K562 (cell line): ENCODE results near the gene MPZL1. TPM values are rescaled to one million over a fixed set of nuclear protein-coding genes. Genes with fewer than 3 reads are reported as not detected.
A peak's percentile ranks its signal among the peaks of the same experiment; 100 is the strongest.

Experiments used
- C11orf30 ChIP-seq: fragments of 450-650 bp; IDR thresholded peaks from 2 replicates; pipeline ENCODE4 v1.6.1; 2016; ENCODE audit warnings: low read depth, mild to moderate bottlenecking
- DMBX1 ChIP-seq: fragments of 250-450 bp; sonication (Bioruptor Pico); IDR thresholded peaks from 2 replicates; pipeline ENCODE4 v1.8.0; 2022; ENCODE audit warnings: inconsistent platforms, mild to moderate bottlenecking, moderate library complexity, borderline replicate concordance
- HMBOX1 ChIP-seq: sonication (generic); IDR thresholded peaks from 2 replicates; pipeline ENCODE4 v1.6.1; 2016
- KLF10 ChIP-seq: fragments of 250-450 bp; sonication (Bioruptor Pico); IDR thresholded peaks from 2 replicates; pipeline ENCODE4 v1.6.1; 2021; ENCODE audit warnings: matching md5 sums
- KLF6 ChIP-seq: fragments of 250-450 bp; sonication (Bioruptor Pico); IDR thresholded peaks from 2 replicates; pipeline ENCODE4 v1.4.0; 2020; ENCODE audit warnings: mild to moderate bottlenecking, moderate library complexity, borderline replicate concordance
- MITF ChIP-seq: IDR thresholded peaks from 2 replicates; pipeline ENCODE4 v1.6.1; 2014; ENCODE audit warnings: antibody characterized with exemption
- POLR2A ChIP-seq: fragments of 450-650 bp; conservative IDR thresholded peaks from 2 replicates; pipeline ENCODE4 v1.6.1; 2016
- RB1 ChIP-seq: fragments of 450-650 bp; IDR thresholded peaks from 2 replicates; pipeline ENCODE4 v1.6.1; 2017; ENCODE audit warnings: low read depth, mild to moderate bottlenecking
- SP1 ChIP-seq: sonication (generic); formaldehyde crosslinking; IDR thresholded peaks from 2 replicates; pipeline ENCODE4 v1.8.1; 2022; ENCODE audit warnings: mild to moderate bottlenecking, missing genetic modification reagents
- ZNF140 ChIP-seq: fragments of 250-450 bp; sonication (Bioruptor Pico); IDR thresholded peaks from 2 replicates; pipeline ENCODE4 v1.8.0; 2021; ENCODE audit warnings: moderate library complexity, mild to moderate bottlenecking, inconsistent platforms
- ZNF165 ChIP-seq: fragments of 250-450 bp; sonication (Bioruptor Pico); IDR thresholded peaks from 2 replicates; pipeline ENCODE4 v1.4.0; 2020; ENCODE audit warnings: borderline replicate concordance
- ZNF311 ChIP-seq: fragments of 250-450 bp; sonication (Bioruptor Pico); IDR thresholded peaks from 2 replicates; pipeline ENCODE4 v1.4.0; 2020; ENCODE audit warnings: mild to moderate bottlenecking, moderate library complexity
- ZNF395 ChIP-seq: fragments of 200-800 bp; sonication (Bioruptor generic); IDR thresholded peaks from 2 replicates; pipeline ENCODE4 v1.6.1; 2017; ENCODE audit warnings: missing genetic modification characterization, missing compliant biosample characterization
- ZNF41 ChIP-seq: fragments of 250-450 bp; sonication (Bioruptor Pico); conservative IDR thresholded peaks from 2 replicates; pipeline ENCODE4 v1.4.0; 2020; ENCODE audit warnings: mild to moderate bottlenecking
- ZNF57 ChIP-seq: fragments of 450-650 bp; formaldehyde crosslinking; IDR thresholded peaks from 2 replicates; pipeline ENCODE4 v1.4.0; 2020; ENCODE audit warnings: mild to moderate bottlenecking, moderate library complexity
- ZNF644 ChIP-seq: fragments of 200-800 bp; sonication (Bioruptor generic); IDR thresholded peaks from 2 replicates; pipeline ENCODE4 v1.6.1; 2016; ENCODE audit warnings: low read depth, missing genetic modification characterization, missing compliant biosample characterization
- polyA plus RNA-seq, 8 experiments: library from polyadenylated mRNA; depleted of rRNA in 4 of 8; stranded (reverse) in 5 of 8; unstranded in 3 of 8; fragments of >200 nt; fragmentation: Nextera tagmentation in 2 of 8; fragmentation: Illumina TruSeq in 1 of 8; extraction: Ambion mirVana in 2 of 8; extraction: Trizol in 1 of 8; gene quantifications; 2 replicates each; pipeline versions ENCODE4 v1.2.1 to v1.2.3, GENCODE V29; 2011 to 2014; ENCODE audit warnings: inconsistent platforms in 1 of 8, missing spikeins in 1 of 8
- total RNA-seq, 7 experiments: library from RNA; depleted of rRNA in 6 of 7; stranded (reverse); fragments of >200 nt in 6 of 7; fragmentation: Illumina TruSeq in 2 of 7; extraction: Trizol in 2 of 7; gene quantifications; 2 replicates each; pipeline versions ENCODE4 v1.2.1 to v1.2.3, GENCODE V29; 2011 to 2021; ENCODE audit warnings: low replicate concordance in 1 of 7
- TF ChIP-seq, protein P1 (sequence below): fragments of 450-650 bp; IDR thresholded peaks from 2 replicates; pipeline ENCODE4 v1.6.1; 2018; ENCODE audit not compliant: partially characterized antibody
- TF ChIP-seq, protein P2 (sequence below): fragments of 450-650 bp; IDR thresholded peaks from 2 replicates; pipeline ENCODE4 v1.6.1; 2016; ENCODE audit warnings: mild to moderate bottlenecking

The MPZL1 gene
- total and polyA plus RNA-seq, 9 of the 15 experiments (the other 6 are each of a cell fraction or from before 2014, with no cell fraction given) = 14.5 to 153 (median 66.5) TPM

GRCh38 chr1:167715157-167715999 is 6.4 kb upstream of the MPZL1 start (continued):
- TF ChIP-seq, protein P1, sequence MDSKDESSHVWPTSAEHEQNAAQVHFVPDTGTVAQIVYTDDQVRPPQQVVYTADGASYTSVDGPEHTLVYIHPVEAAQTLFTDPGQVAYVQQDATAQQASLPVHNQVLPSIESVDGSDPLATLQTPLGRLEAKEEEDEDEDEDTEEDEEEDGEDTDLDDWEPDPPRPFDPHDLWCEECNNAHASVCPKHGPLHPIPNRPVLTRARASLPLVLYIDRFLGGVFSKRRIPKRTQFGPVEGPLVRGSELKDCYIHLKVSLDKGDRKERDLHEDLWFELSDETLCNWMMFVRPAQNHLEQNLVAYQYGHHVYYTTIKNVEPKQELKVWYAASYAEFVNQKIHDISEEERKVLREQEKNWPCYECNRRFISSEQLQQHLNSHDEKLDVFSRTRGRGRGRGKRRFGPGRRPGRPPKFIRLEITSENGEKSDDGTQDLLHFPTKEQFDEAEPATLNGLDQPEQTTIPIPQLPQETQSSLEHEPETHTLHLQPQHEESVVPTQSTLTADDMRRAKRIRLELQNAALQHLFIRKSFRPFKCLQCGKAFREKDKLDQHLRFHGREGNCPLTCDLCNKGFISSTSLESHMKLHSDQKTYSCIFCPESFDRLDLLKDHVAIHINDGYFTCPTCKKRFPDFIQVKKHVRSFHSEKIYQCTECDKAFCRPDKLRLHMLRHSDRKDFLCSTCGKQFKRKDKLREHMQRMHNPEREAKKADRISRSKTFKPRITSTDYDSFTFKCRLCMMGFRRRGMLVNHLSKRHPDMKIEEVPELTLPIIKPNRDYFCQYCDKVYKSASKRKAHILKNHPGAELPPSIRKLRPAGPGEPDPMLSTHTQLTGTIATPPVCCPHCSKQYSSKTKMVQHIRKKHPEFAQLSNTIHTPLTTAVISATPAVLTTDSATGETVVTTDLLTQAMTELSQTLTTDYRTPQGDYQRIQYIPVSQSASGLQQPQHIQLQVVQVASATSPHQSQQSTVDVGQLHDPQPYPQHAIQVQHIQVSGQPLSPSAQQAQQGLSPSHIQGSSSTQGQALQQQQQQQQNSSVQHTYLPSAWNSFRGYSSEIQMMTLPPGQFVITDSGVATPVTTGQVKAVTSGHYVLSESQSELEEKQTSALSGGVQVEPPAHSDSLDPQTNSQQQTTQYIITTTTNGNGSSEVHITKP = peak; percentile 39
- TF ChIP-seq SP1 (CRISPR knock-in tag) = no peak
- peak; percentile 27; the same call in 1 of the 2 replicates for TF ChIP-seq DMBX1 (CRISPR knock-in tag)
- no peak for TF ChIP-seq KLF6 (CRISPR knock-in tag)
- TF ChIP-seq ZNF140 = peak; percentile 56; the same call in 1 of the 2 replicates
- TF ChIP-seq, protein P2, sequence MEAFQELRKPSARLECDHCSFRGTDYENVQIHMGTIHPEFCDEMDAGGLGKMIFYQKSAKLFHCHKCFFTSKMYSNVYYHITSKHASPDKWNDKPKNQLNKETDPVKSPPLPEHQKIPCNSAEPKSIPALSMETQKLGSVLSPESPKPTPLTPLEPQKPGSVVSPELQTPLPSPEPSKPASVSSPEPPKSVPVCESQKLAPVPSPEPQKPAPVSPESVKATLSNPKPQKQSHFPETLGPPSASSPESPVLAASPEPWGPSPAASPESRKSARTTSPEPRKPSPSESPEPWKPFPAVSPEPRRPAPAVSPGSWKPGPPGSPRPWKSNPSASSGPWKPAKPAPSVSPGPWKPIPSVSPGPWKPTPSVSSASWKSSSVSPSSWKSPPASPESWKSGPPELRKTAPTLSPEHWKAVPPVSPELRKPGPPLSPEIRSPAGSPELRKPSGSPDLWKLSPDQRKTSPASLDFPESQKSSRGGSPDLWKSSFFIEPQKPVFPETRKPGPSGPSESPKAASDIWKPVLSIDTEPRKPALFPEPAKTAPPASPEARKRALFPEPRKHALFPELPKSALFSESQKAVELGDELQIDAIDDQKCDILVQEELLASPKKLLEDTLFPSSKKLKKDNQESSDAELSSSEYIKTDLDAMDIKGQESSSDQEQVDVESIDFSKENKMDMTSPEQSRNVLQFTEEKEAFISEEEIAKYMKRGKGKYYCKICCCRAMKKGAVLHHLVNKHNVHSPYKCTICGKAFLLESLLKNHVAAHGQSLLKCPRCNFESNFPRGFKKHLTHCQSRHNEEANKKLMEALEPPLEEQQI = no peak; the same call in 1 of the 2 replicates
- no peak for TF ChIP-seq C11orf30
- TF ChIP-seq ZNF57 = no peak
- TF ChIP-seq KLF10 = no peak
- no peak; the same call in 1 of the 2 replicates for TF ChIP-seq HMBOX1
- no peak for TF ChIP-seq POLR2A
- 0 out of 2 replicates have a peak, but pooled peaks have one; percentile 37 for TF ChIP-seq ZNF395 (CRISPR knock-in tag)
- 0 out of 2 replicates have a peak, but pooled peaks have one; percentile 7 for TF ChIP-seq ZNF311 (CRISPR knock-in tag)
- peak; percentile 61 for TF ChIP-seq RB1
- peak; percentile 46 for TF ChIP-seq ZNF41 (CRISPR knock-in tag)
- TF ChIP-seq ZNF644 = peak; percentile 61; the same call in 1 of the 2 replicates
- TF ChIP-seq MITF = no peak; the same call in 1 of the 2 replicates
- TF ChIP-seq ZNF165 (CRISPR knock-in tag) = no peak
